Keratinocyte (primary cell): ENCODE results near the gene TUBB2B. TPM values are rescaled to one million over a fixed set of nuclear protein-coding genes. Genes with fewer than 3 reads are reported as not detected.
"Not testable (repeated sequence)": the region's sequence is repeated elsewhere in the genome, so short reads cannot be mapped to it uniquely, and the experiment has no call there.

ENCODE experiments used
- DNase-seq: peaks from one replicate; pipeline ENCODE4 v3.0.0-alpha.2; 2011; ENCODE audit warnings: low read depth, missing footprints, low spot score
- FAIRE-seq: peaks from 2 replicates; lab custom pipeline; 2011; peaks lifted over from hg19 to GRCh38; lab: Jason Lieb, UNC
- H2AFZ ChIP-seq: 2 replicates; pipeline ENCODE4 v1.6.0; 2012; ENCODE audit warnings: low read length, control low read depth, inconsistent platforms; ENCODE audit not compliant: control insufficient read depth
- H3K27ac ChIP-seq: 2 replicates; pipeline ENCODE4 v1.5.1; 2011; ENCODE audit warnings: low read length; ENCODE audit not compliant: control insufficient read depth, insufficient read depth
- H3K27me3 ChIP-seq: 3 replicates; pipeline ENCODE4 v1.6.0; 2011; ENCODE audit warnings: low read length; ENCODE audit not compliant: control insufficient read depth, insufficient read depth; ENCODE audit errors: extremely low read depth
- H3K36me3 ChIP-seq, 2 experiments: 2 replicates in 1 of 2; 3 replicates in 1 of 2; pipeline ENCODE4 v1.5.1; 2011; ENCODE audit warnings: low read length in 2 of 2, mild to moderate bottlenecking in 1 of 2; ENCODE audit not compliant: control insufficient read depth in 2 of 2, insufficient read depth in 2 of 2; ENCODE audit errors: extremely low read depth in 1 of 2
- H3K4me1 ChIP-seq: 3 replicates; pipeline ENCODE4 v1.5.1; 2011; ENCODE audit warnings: low read length; ENCODE audit not compliant: control insufficient read depth, insufficient read depth; ENCODE audit errors: extremely low read depth
- H3K4me2 ChIP-seq: 3 replicates; pipeline ENCODE4 v1.6.0; 2011; ENCODE audit warnings: low read depth, low read length; ENCODE audit not compliant: control insufficient read depth, insufficient read depth; ENCODE audit errors: extremely low read depth
- H3K4me3 ChIP-seq, 3 experiments: fragments of 200-600 bp in 1 of 3; sonication (generic) in 1 of 3; 2 replicates in 2 of 3; 3 replicates in 1 of 3; pipeline ENCODE4 v1.5.1; 2011 to 2016; ENCODE audit warnings: low read length in 3 of 3, mild to moderate bottlenecking in 3 of 3, control low read depth in 2 of 3, inconsistent platforms in 1 of 3, low read depth in 1 of 3, mixed read lengths in 1 of 3, mixed run types in 1 of 3, moderate library complexity in 1 of 3; ENCODE audit not compliant: control insufficient read depth in 2 of 3, insufficient read depth in 2 of 3; ENCODE audit errors: extremely low read depth in 1 of 3
- H3K79me2 ChIP-seq: 2 replicates; pipeline ENCODE4 v1.6.0; 2012; ENCODE audit warnings: low read length; ENCODE audit not compliant: control insufficient read depth, insufficient read depth
- H3K9ac ChIP-seq: 3 replicates; pipeline ENCODE4 v1.6.0; 2011; ENCODE audit warnings: low read length; ENCODE audit not compliant: control insufficient read depth, insufficient read depth; ENCODE audit errors: extremely low read depth
- H3K9me1 ChIP-seq: 3 replicates; pipeline ENCODE4 v1.6.0; 2011; ENCODE audit warnings: low read length; ENCODE audit not compliant: control insufficient read depth, insufficient read depth; ENCODE audit errors: extremely low read depth
- H3K9me3 ChIP-seq: 2 replicates; pipeline ENCODE4 v1.5.1; 2012; ENCODE audit warnings: low read depth, low read length; ENCODE audit not compliant: control insufficient read depth
- H4K20me1 ChIP-seq: 3 replicates; pipeline ENCODE4 v1.6.0; 2011; ENCODE audit warnings: low read length; ENCODE audit not compliant: control insufficient read depth, insufficient read depth; ENCODE audit errors: extremely low read depth
- CTCF ChIP-seq, 3 experiments: IDR thresholded peaks in 1 of 3; conservative IDR thresholded peaks in 1 of 3; optimal IDR thresholded peaks in 1 of 3; 2 replicates in 2 of 3; 3 replicates in 1 of 3; pipeline versions ENCODE3 to v1.5.1; 2011; ENCODE audit warnings: low read length in 3 of 3, mild to moderate bottlenecking in 3 of 3, moderate library complexity in 2 of 3, control low read depth in 1 of 3, inconsistent platforms in 1 of 3; ENCODE audit not compliant: insufficient read depth in 2 of 3; ENCODE audit errors: extremely low read depth in 1 of 3
- EZH2 ChIP-seq: IDR thresholded peaks from one replicate; pipeline ENCODE4 v1.6.1; 2012; ENCODE audit warnings: inconsistent platforms, mild to moderate bottlenecking, low read length, moderate library complexity
- dilution Hi-C: fragments of 300-500 bp; cut with MboI; formaldehyde crosslinking; loops from one replicate; pipeline ENCODE4 v1.7.0; 2020; ENCODE audit warnings: low sequenced_read_pairs; ENCODE audit not compliant: extremely low pct_ligation_motif_present
- polyA plus RNA-seq, 5 experiments: library from polyadenylated mRNA; depleted of rRNA in 3 of 5; stranded (reverse) in 3 of 5; stranded (forward) in 1 of 5; unstranded in 1 of 5; fragments of >200 nt; gene quantifications; 1 replicate in 1 of 5; 2 replicates in 3 of 5; 3 replicates in 1 of 5; pipeline versions ENCODE4 v1.2.1 to v1.2.3, GENCODE V29; 2011 to 2012; ENCODE audit warnings: missing spikeins in 2 of 5, low read depth in 1 of 5, low replicate concordance in 1 of 5

Gene TUBB2B
- polyA plus RNA-seq, 1 donor (not counting 4 experiments of a cell fraction or from before 2014, with no cell fraction given): not detected

- Histone ChIP-seq H3K4me2 (no peak overlapping the region), H3K4me1 (peaks cover 7% of the 10 kb centered on the region), H2AFZ (no peak overlapping the region), H4K20me1 (no peaks in the 10 kb centered on the region), H3K79me2 (no peaks in the 10 kb centered on the region), H3K9me1 (no peaks in the 10 kb centered on the region), H3K27me3 (peaks cover 13% of the 10 kb centered on the region), H3K27ac (no peak overlapping the region), H3K36me3 (no peaks in the 10 kb centered on the region), H3K9me3 (no peaks in the 10 kb centered on the region), H3K4me3 (no peak overlapping the region), H3K9ac (no peak overlapping the region)
- TF ChIP-seq EZH2: no peak
- no peak for TF ChIP-seq CTCF (optimal IDR thresholded peaks at IDR 0.05 in 1 of 3, IDR thresholded peaks at IDR 0.05 in 1 of 3, conservative IDR thresholded peaks at IDR 0.05 in 1 of 3; ENCODE audit: extremely low read depth in 1 of 3, insufficient read depth in 2 of 3, low read length in 3 of 3)
- dilution Hi-C loops: no loop called here
- DNase-seq (no peak), FAIRE-seq (no peak)
These were observed 17.8 kb upstream of the TUBB2B start for GRCh38 chr6:3245216-3245615.

GRCh38 chr6:3244832-3245161 is 17.3 kb upstream of the TUBB2B start:
- DNase-seq, H3K27ac ChIP-seq: not testable (repeated sequence)

More at GRCh38 chr6:3244832-3245161, 17.3 kb upstream of the TUBB2B start:
- H3K9me1 ChIP-seq, H3K4me2 ChIP-seq, dilution Hi-C loops, FAIRE-seq, H3K4me1 ChIP-seq, H3K79me2 ChIP-seq, H2AFZ ChIP-seq, H3K36me3 ChIP-seq, H3K9me3 ChIP-seq, H3K4me3 ChIP-seq, H3K9ac ChIP-seq, H4K20me1 ChIP-seq: not testable (repeated sequence)
- H3K27me3 ChIP-seq: peaks cover 14% of the 10 kb centered on the region
